Measurements from ENCODE around the gene CASZ1.

CASZ1 gene

GRCh38 chr1:10651389-10651766 is 145.1 kb downstream of the CASZ1 start:
- in situ Hi-C loops (cut with HindIII; ENCODE audit: low sequenced_read_pairs): loop anchor here (5.0 kb wide), 1 partner anchor 66 kb away; no protein-coding TSS in a partner anchor
- H3K4me3 ChIP-seq (ENCODE audit: low read depth, low read length): no peak overlapping the region
- TF ChIP-seq CTCF (IDR thresholded peaks at IDR 0.05; ENCODE audit: low read depth, low read length, missing control alignments): no peak
- no peak for DNase-seq (ENCODE audit: low read depth)

GRCh38 chr1:10650556-10651388 is 145.7 kb downstream of the CASZ1 start:
- TF ChIP-seq CTCF (IDR thresholded peaks at IDR 0.05; ENCODE audit: low read depth, low read length, missing control alignments): no peak
- in situ Hi-C loops (cut with HindIII; ENCODE audit: low sequenced_read_pairs): loop anchor here (5.0 kb wide), 1 partner anchor 67 kb away; no protein-coding TSS in a partner anchor
- no peak overlapping the region for H3K4me3 ChIP-seq (ENCODE audit: low read depth, low read length)
- DNase-seq (ENCODE audit: low read depth): no peak

GRCh38 chr1:10649517-10650201 is 146.8 kb downstream of the CASZ1 start:
- in situ Hi-C loops (cut with HindIII; ENCODE audit: low sequenced_read_pairs): loop anchor here (5.0 kb wide), 1 partner anchor 68 kb away; no protein-coding TSS in a partner anchor
- H3K4me3 ChIP-seq (ENCODE audit: low read depth, low read length): no peak overlapping the region
- no peak for DNase-seq (ENCODE audit: low read depth)
- TF ChIP-seq CTCF (IDR thresholded peaks at IDR 0.05; ENCODE audit: low read depth, low read length, missing control alignments): no peak

GRCh38 chr1:10648689-10649516 is 147.5 kb downstream of the CASZ1 start:
- no peak for DNase-seq (ENCODE audit: low read depth)
- in situ Hi-C loops (cut with HindIII; ENCODE audit: low sequenced_read_pairs): no loop called here
- TF ChIP-seq CTCF (IDR thresholded peaks at IDR 0.05; ENCODE audit: low read depth, low read length, missing control alignments): no peak
- no peak overlapping the region for H3K4me3 ChIP-seq (ENCODE audit: low read depth, low read length)

- TF ChIP-seq CTCF (IDR thresholded peaks at IDR 0.05; ENCODE audit: low read depth, low read length, missing control alignments): no peak
- in situ Hi-C loops (cut with HindIII; ENCODE audit: low sequenced_read_pairs): no loop called here
- no peak for DNase-seq (ENCODE audit: low read depth)
- no peak overlapping the region for H3K4me3 ChIP-seq (ENCODE audit: low read depth, low read length)
Measured at GRCh38 chr1:10647414-10648170, 148.9 kb downstream of the CASZ1 start.

All from astrocyte of the cerebellum (primary cell).